Colonic mucosa (tissue), 4 donors: Measurements from ENCODE around the gene NKX2-2. TPM values are rescaled to one million over a fixed set of nuclear protein-coding genes. Genes with fewer than 3 reads are reported as not detected.

Experiments
- DNase-seq: peaks from one replicate; pipeline ENCODE4 v3.0.0-alpha.2; 2020
- H3K27ac ChIP-seq: fragments of 200-600 bp; one replicate; pipeline ENCODE4 v1.8.0; 2021
- H3K27me3 ChIP-seq: fragments of 200-600 bp; one replicate; pipeline ENCODE4 v1.8.0; 2021
- H3K36me3 ChIP-seq: fragments of 200-600 bp; one replicate; pipeline ENCODE4 v1.8.0; 2021
- H3K4me1 ChIP-seq: fragments of 200-600 bp; one replicate; pipeline ENCODE4 v1.8.0; 2021; ENCODE audit warnings: mild to moderate bottlenecking
- H3K4me3 ChIP-seq: fragments of 200-600 bp; one replicate; pipeline ENCODE4 v1.8.0; 2021
- H3K9ac ChIP-seq, 2 donors: one replicate each; pipeline ENCODE4 v1.7.0; 2013; ENCODE audit warnings: control low read depth in 2 of 2, low read depth in 2 of 2, low read length in 2 of 2
- H3K9me3 ChIP-seq: fragments of 200-600 bp; one replicate; pipeline ENCODE4 v1.8.0; 2021
- CTCF ChIP-seq: fragments of 200-600 bp; IDR thresholded peaks from one replicate; pipeline ENCODE4 v1.8.0; 2022; ENCODE audit warnings: antibody characterized with exemption, mild to moderate bottlenecking
- intact Hi-C: fragments of 100-400 bp; cut with DNase I; formaldehyde crosslinking; loops from one replicate; pipeline ENCODE4 v1.14.1; 2022
- total RNA-seq, 2 donors: library from RNA; stranded (reverse); fragmentation: NEBNext Ultra II Directional in 1 of 2; extraction: Animal tissue kit (Norgen Biotek cat#: 25700) in 1 of 2; gene quantifications; one replicate each; pipeline ENCODE4 v1.2.1, GENCODE V29; 2021
- donor health status: healthy.
- donor health status: DM: no; HTN: no; CAD: no.
- donor health status: DM: no; HTN: no; CAD: no.

Gene NKX2-2
- total RNA-seq, 2 donors from 2014 or later, result 1.4 to 1.6 TPM

GRCh38 chr20:21546355-21546754 lies 32.5 kb upstream of the NKX2-2 start:
- intact Hi-C loops, result no loop called here

GRCh38 chr20:21539512-21539911 lies 25.6 kb upstream of the NKX2-2 start:
- no peaks in the 10 kb centered on the region for H3K9me3 ChIP-seq
- no peaks in the 10 kb centered on the region for H3K36me3 ChIP-seq
- TF ChIP-seq CTCF, result no peak
- H3K9ac ChIP-seq, result no peak overlapping the region
- H3K27me3 ChIP-seq, result no peaks in the 10 kb centered on the region
- DNase-seq, result no peak
- no peak overlapping the region for H3K4me3 ChIP-seq
- intact Hi-C loops, result no loop called here
- no peaks in the 10 kb centered on the region for H3K4me1 ChIP-seq
- H3K27ac ChIP-seq, result no peak overlapping the region

More at GRCh38 chr20:21546355-21546754, 32.5 kb upstream of the NKX2-2 start:
- H3K4me1 ChIP-seq, result no peaks in the 10 kb centered on the region
- no peaks in the 10 kb centered on the region for H3K27me3 ChIP-seq
- H3K27ac ChIP-seq, result no peak overlapping the region
- DNase-seq, result no peak
- H3K9ac ChIP-seq, result no peak overlapping the region
- H3K4me3 ChIP-seq, result no peak overlapping the region
- no peaks in the 10 kb centered on the region for H3K36me3 ChIP-seq
- no peaks in the 10 kb centered on the region for H3K9me3 ChIP-seq
- TF ChIP-seq CTCF, result no peak

GRCh38 chr20:21534886-21535285 lies 21.0 kb upstream of the NKX2-2 start:
- Histone ChIP-seq H3K27ac (no peak overlapping the region), H3K4me1 (no peaks in the 10 kb centered on the region), H3K4me3 (no peak overlapping the region), H3K36me3 (no peaks in the 10 kb centered on the region), H3K27me3 (no peaks in the 10 kb centered on the region), H3K9ac (no peak overlapping the region), H3K9me3 (no peaks in the 10 kb centered on the region)
- intact Hi-C loops, result no loop called here
- no peak for TF ChIP-seq CTCF
- DNase-seq, result no peak

GRCh38 chr20:21534453-21534852 lies 20.6 kb upstream of the NKX2-2 start:
- no peaks in the 10 kb centered on the region for H3K27me3 ChIP-seq
- DNase-seq, result no peak
- TF ChIP-seq CTCF, result no peak

DNA sequence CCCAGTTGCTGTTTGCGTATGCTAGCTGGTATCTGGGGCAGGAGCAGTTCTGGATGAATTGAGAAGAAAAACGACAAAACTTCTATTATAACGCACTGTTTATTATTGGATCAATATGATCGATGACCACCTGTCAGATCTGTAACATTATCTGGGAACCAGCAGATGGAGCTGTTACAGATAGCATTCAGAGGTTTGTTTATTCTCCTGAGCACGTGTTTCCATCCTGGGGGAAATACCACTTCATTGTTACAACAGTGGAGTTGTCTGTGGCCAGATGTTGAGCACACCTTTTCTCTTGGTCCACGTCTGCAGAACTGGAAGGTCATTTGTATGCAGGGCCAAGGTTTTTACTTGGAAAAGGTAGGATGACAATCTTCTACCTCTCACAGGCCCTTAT lies 16.0 kb upstream of the NKX2-2 start:
- H3K4me1 ChIP-seq, result no peaks in the 10 kb centered on the region
- no peaks in the 10 kb centered on the region for H3K9me3 ChIP-seq
- intact Hi-C loops, result no loop called here
- TF ChIP-seq CTCF, result peak; percentile 20
- H3K9ac ChIP-seq, result no peak overlapping the region
- no peaks in the 10 kb centered on the region for H3K27me3 ChIP-seq
- no peaks in the 10 kb centered on the region for H3K36me3 ChIP-seq
- H3K27ac ChIP-seq, result no peak overlapping the region
- H3K4me3 ChIP-seq, result no peak overlapping the region
- DNase-seq, result no peak

More at GRCh38 chr20:21534453-21534852, 20.6 kb upstream of the NKX2-2 start:
- intact Hi-C loops, result no loop called here
- Histone ChIP-seq H3K9ac (no peak overlapping the region), H3K27ac (no peak overlapping the region), H3K4me1 (no peaks in the 10 kb centered on the region), H3K9me3 (no peaks in the 10 kb centered on the region), H3K36me3 (no peaks in the 10 kb centered on the region), H3K4me3 (no peak overlapping the region)

- Histone ChIP-seq H3K9ac (no peak overlapping the region), H3K27ac (no peak overlapping the region), H3K36me3 (no peaks in the 10 kb centered on the region), H3K9me3 (no peaks in the 10 kb centered on the region), H3K27me3 (no peaks in the 10 kb centered on the region), H3K4me3 (no peak overlapping the region), H3K4me1 (no peaks in the 10 kb centered on the region)
- intact Hi-C loops, result no loop called here
- TF ChIP-seq CTCF, result no peak
- no peak for DNase-seq
Measured at GRCh38 chr20:21528870-21529269, 15.0 kb upstream of the NKX2-2 start.
